ENCODE results near the gene LRPPRC. TPM values are rescaled to one million over a fixed set of nuclear protein-coding genes. Genes with fewer than 3 reads are reported as not detected.
"Not testable (repeated sequence)": the region's sequence is repeated elsewhere in the genome, so short reads cannot be mapped to it uniquely, and the experiment has no call there.

The LRPPRC gene
- polyA plus RNA-seq, result 10 to 100 TPM; 20.2 to 38.4 (median 27.8) TPM

DNA sequence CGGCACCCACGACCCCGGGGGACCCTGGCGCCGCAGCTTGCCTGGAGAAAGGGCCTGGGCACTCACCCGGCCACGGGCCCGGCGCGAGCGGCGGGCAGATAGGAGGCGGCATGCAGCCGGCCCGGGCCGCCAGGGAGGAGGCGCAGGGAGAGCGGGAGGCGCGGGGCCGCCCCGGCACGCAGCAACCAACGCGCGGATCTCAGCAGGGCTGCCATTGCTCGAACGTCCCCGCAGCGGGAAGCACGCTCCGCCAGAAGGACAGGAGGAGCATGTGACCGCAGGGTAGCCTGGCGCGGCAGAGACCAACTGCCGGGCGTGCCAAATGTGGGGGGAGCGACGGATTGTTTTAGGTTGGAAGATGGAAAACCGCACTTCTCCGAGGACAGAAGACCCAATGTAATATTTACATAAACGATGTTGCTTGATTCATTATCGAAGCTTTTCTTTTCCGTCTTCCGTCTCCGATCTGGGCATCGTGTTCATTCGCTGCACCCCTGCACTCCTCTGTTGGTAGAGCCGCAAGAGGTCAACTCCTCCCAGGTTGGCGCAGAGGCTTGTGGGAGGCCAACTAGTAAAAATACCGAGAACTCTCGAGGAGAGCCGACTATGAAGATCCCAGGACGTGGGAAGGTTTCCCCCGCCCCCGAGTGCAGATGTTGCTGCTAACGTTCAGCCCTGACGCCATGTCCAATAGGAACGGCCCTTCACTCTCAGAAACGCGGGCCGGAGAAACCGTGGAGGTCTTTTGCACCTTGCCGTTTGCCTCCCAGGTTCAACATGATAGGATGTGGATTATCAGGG is at the start of gene LRPPRC:
TSS of gene LRPPRC (minus strand) at position 257 of the 801 bp plus-strand sequence. CDS start at position 215, 42 bp downstream.
- 0% methylated on average over 52 to 64 of the region's 64 CpGs for WGBS, 3 donors
- H3K27ac ChIP-seq (ENCODE audit: low read depth, low read length), result peak within 1 kb of the TSS; percentile 77

- no peak overlapping the region for H3K27ac ChIP-seq (ENCODE audit: low read depth, low read length)
- 66 to 74% (median 72%) methylated on average over 2 to 3 of the region's 3 CpGs for WGBS, 3 donors
Measured at GRCh38 chr2:44045061-44045460, 49.3 kb upstream of the LRPPRC start.

- no peak overlapping the region for H3K27ac ChIP-seq (ENCODE audit: low read depth, low read length)
Measured at GRCh38 chr2:44044281-44044720, 48.5 kb upstream of the LRPPRC start.

DNA sequence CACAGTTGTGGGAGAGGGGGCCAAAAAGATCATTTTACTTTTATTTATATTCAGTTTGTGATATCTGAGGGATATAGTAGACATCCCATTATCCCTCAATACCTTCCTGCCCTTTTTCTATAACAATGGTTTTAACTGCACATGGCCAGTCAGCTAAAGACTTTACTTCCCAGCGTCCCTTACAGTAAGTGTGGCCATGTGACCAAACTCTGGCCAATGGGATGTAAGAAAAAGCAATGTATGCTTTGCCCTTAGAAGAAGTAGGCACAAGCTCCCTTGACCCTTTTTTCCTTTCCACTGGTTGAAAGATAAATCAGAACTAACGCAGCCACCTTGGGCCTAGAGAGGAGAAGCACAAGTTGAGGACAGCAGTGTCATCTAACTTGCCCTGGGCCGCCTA is 44.6 kb upstream of the LRPPRC start:
- H3K27ac ChIP-seq (ENCODE audit: low read depth, low read length), result no peak overlapping the region
- WGBS, 3 donors, result 87 to 93% (median 92%) methylated on average over 3 of the region's 3 CpGs

More at GRCh38 chr2:44044281-44044720, 48.5 kb upstream of the LRPPRC start:
- WGBS, 3 donors, result 3 to 6% (median 4%) methylated on average over 10 of the region's 10 CpGs

GRCh38 chr2:44038277-44038676 is 42.5 kb upstream of the LRPPRC start:
- 64 to 72% (median 69%) methylated on average over 6 of the region's 6 CpGs for WGBS, 3 donors
- no peak overlapping the region for H3K27ac ChIP-seq (ENCODE audit: low read depth, low read length)

DNA sequence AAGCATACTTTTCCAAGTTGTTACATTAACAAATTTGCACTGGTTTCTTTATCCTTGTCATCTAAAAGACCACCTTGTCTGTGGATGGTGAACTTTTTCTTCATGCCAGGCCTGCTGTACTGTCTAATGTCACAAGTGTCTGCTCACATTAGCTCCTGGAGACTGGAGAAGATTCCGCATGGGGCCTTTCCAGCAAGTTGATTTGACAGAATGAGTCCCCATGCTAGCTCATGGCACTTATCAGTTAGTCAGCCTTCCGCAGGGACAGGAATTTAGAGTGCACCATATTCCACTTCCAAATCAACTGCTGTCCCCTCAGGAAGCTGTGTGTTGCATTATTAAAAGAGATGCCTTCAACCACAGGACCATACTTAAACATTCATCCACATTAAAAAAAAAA is 41.4 kb upstream of the LRPPRC start:
- WGBS, 3 donors, result 70 to 79% (median 75%) methylated on average over 2 of the region's 2 CpGs
- H3K27ac ChIP-seq (ENCODE audit: low read depth, low read length), result no peak overlapping the region

GRCh38 chr2:44033947-44034346 is 38.2 kb upstream of the LRPPRC start:
- no peak overlapping the region for H3K27ac ChIP-seq (ENCODE audit: low read depth, low read length)

- 85 to 94% (median 89%) methylated on average over 4 of the region's 4 CpGs for WGBS, 3 donors
- H3K27ac ChIP-seq (ENCODE audit: low read depth, low read length), result not testable (repeated sequence)
Measured at GRCh38 chr2:44027076-44027475, 31.3 kb upstream of the LRPPRC start.

DNA sequence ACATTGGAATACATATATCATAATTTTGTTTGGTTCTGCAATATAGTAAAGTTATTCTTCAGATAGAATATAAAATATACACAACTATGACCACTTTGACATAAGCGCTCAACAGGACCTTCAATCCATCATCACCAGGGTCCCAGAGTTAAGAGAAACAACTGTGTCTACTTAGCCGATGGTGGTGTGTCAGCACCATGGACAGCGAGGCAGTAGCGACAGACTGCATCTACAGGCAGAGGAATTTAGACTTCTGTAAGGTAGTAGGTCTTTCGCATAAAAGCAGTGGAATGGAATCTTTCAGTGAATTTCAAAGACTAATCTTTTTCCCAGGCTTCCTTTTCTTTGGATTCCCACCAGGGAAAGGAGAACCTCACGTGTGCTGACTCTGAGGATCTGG is 20.5 kb upstream of the LRPPRC start:
- no peak overlapping the region for H3K27ac ChIP-seq (ENCODE audit: low read depth, low read length)
- 20 to 38% (median 30%) methylated on average over 6 of the region's 6 CpGs for WGBS, 3 donors

GRCh38 chr2:44015239-44015638 is 19.4 kb upstream of the LRPPRC start:
- WGBS, 3 donors, result 78 to 89% (median 82%) methylated on average over 4 of the region's 4 CpGs
- no peak overlapping the region for H3K27ac ChIP-seq (ENCODE audit: low read depth, low read length)

GRCh38 chr2:44013205-44013604 is 17.4 kb upstream of the LRPPRC start:
- H3K27ac ChIP-seq (ENCODE audit: low read depth, low read length), result not testable (repeated sequence)
- whole genome bisulfite sequencing, 3 donors, result 93 to 97% (median 94%) methylated on average over 3 of the region's 3 CpGs

DNA sequence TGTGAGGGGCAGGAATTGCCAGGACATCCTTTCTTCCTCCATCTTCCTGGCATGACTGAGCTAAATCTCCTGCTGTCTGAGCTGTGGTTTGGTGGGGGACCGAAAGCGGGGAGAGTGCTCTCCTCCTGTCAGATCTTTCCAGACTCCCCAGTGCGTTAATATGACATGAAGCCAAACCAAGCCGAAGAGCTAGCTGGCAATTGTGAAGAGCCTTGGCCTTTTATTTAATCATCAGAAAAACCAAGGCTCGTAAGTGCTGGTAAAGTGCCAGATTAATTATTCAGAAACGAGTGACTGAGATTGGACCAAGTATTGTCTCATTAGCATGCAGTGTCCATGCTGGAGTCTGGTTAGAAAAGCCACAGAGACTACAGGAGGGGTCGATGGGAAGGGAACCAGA is 14.5 kb upstream of the LRPPRC start:
- 55 to 66% (median 63%) methylated on average over 7 of the region's 7 CpGs for WGBS, 3 donors
- H3K27ac ChIP-seq (ENCODE audit: low read depth, low read length), result no peak overlapping the region

- 64 to 72% (median 69%) methylated on average over 3 of the region's 3 CpGs for WGBS, 3 donors
- H3K27ac ChIP-seq (ENCODE audit: low read depth, low read length), result no peak overlapping the region
Measured at GRCh38 chr2:44009136-44009735, 13.4 kb upstream of the LRPPRC start.

GRCh38 chr2:44005846-44006245 is 10.1 kb upstream of the LRPPRC start:
- 79 to 84% (median 84%) methylated on average over 3 of the region's 3 CpGs for WGBS, 3 donors
- H3K27ac ChIP-seq (ENCODE audit: low read depth, low read length), result no peak overlapping the region

DNA sequence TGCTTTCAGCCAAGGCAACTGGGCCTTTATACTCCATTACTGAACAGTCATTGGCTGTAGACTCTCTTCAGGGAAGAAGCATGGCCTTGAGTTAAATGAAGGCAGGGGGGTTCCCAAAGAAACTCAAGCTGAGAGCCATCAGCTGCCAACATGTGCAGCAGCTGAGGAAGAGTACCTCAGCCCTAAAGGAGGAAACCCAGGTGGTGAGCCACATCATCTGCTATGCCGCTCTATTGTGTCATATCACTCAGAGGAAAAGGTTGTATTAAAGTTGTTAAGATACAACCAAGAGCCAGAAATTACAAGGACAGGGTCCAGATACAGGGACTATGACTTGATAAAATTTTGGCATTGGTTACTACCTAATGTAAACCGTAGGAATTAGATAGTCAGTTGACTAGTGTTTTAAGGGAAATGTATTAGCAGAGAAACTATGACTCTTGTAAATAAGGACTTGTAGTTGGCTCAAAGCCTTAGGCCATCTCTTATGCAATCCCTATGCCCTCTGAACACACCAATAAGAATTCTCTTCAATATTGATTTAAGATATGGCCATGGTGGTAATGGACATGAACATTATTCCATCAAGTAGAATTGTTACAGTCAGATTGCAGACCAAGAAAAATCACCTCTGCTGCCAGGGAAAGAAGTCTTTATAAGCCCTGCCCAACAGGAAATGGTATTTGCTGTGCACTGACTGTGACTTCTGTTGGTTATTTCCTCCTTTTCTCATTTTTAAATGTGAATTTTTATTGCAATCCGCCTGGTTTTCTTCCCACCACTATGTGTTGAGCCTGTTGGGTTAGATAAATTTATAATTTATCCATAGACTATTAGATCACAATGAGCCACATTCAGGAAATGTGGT is 9.2 kb upstream of the LRPPRC start:
- no peak overlapping the region for H3K27ac ChIP-seq (ENCODE audit: low read depth, low read length)
- WGBS, 3 donors, result 49 to 59% (median 52%) methylated on average over 3 of the region's 3 CpGs

DNA sequence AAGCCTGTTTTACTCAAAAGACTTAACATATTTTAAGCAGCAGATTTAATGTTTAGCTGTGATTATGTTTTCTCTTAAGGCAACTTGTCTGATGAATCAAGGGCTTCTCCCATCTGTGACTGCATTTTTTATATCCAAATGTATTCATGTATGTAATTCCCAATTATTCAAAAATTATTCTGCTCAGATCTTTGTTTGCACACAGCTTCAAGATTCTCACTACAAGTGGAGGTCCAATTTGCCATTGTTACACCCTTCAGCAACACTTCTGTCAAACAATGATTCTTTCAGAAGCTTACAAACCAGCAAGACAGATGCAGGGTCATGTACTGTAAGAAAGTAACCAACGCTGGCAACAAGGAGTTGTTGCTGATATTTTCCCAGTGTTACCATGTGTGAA is 5.9 kb upstream of the LRPPRC start:
- no peak overlapping the region for H3K27ac ChIP-seq (ENCODE audit: low read depth, low read length)
- WGBS, 3 donors, result 36 to 74% (median 71%) methylated on average over 1 of the region's 1 CpG

- no peak overlapping the region for H3K27ac ChIP-seq (ENCODE audit: low read depth, low read length)
- WGBS, 3 donors, result 80 to 94% (median 91%) methylated on average over 4 of the region's 4 CpGs
Measured at GRCh38 chr2:43998263-43998662, 2.5 kb upstream of the LRPPRC start.

DNA sequence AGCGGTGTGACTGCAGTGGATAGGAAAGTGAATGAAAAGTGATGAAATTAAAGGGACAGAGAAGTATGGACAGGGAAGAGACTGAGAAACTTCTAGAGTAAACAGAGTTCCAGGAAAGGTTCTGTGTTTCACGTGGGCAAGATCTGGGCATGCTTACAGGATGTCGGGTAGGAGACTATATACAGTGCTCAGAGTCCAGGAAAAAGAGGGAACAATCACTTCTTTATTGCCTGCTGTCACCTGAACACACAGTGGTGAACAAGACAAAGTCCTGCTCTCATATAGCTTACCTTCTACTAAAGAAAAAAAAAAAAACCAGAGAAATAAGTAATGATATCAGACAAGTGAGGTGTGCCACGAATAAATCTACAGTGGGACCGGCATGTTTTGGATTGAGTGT is 2.4 kb downstream of the LRPPRC start:
- WGBS, 3 donors, result 79 to 89% (median 89%) methylated on average over 5 of the region's 5 CpGs
- H3K27ac ChIP-seq (ENCODE audit: low read depth, low read length), result no peak overlapping the region

GRCh38 chr2:43989545-43989944 is 6.2 kb downstream of the LRPPRC start:
- WGBS, 3 donors, result 65 to 91% (median 72%) methylated on average over 4 of the region's 4 CpGs
- no peak overlapping the region for H3K27ac ChIP-seq (ENCODE audit: low read depth, low read length)

Measured in adipose tissue (tissue), 3 donors.